Activated T-cell treated with anti-CD3 and anti-CD28 coated beads for 4 hours (primary cell): ENCODE data around the gene MAP3K15.

ENCODE experiments used
- DNase-seq: peaks from one replicate; pipeline ENCODE4 v3.0.0-alpha.2; 2020

MAP3K15 gene

GRCh38 chrX:19342331-19342906 is 172.9 kb downstream of the MAP3K15 start:
- DNase-seq = no peak

GRCh38 chrX:19334945-19335626 is 180.2 kb downstream of the MAP3K15 start:
- DNase-seq = no peak

- no peak for DNase-seq
These were observed 182.3 kb downstream of the MAP3K15 start for GRCh38 chrX:19332983-19333382.

- no peak for DNase-seq
These were observed 183.5 kb downstream of the MAP3K15 start for GRCh38 chrX:19331831-19332230.

GRCh38 chrX:19326567-19326966 is 188.7 kb downstream of the MAP3K15 start:
- DNase-seq = no peak
